SK-N-MC (cell line): ENCODE measurements around the gene ELMO1.

ENCODE experiments used
- DNase-seq: peaks from one replicate; pipeline ENCODE4 v3.0.0-alpha.2; 2011; ENCODE audit warnings: low read depth, low spot score
- H3K27ac ChIP-seq: fragments of 200-600 bp; sonication (generic); 2 replicates; pipeline ENCODE4 v1.5.1; 2016; ENCODE audit warnings: mixed run types
- H3K36me3 ChIP-seq: fragments of 200-600 bp; sonication (generic); 2 replicates; pipeline ENCODE4 v1.6.1; 2017; ENCODE audit warnings: antibody characterized with exemption, low read length, mixed read lengths; ENCODE audit not compliant: insufficient read depth
- H3K4me3 ChIP-seq: fragments of 200-600 bp; sonication (generic); 2 replicates; pipeline ENCODE4 v1.5.1; 2016
- H3K9ac ChIP-seq: fragments of 200-600 bp; sonication (generic); 2 replicates; pipeline ENCODE4 v1.8.0; 2017; ENCODE audit warnings: mixed run types, mixed read lengths; ENCODE audit not compliant: insufficient read length
- H3K9me3 ChIP-seq: fragments of 200-600 bp; sonication (generic); 2 replicates; pipeline ENCODE4 v1.6.1; 2017; ENCODE audit warnings: low read depth, mild to moderate bottlenecking, antibody characterized with exemption, low read length, moderate library complexity, mixed read lengths
- EZH2 ChIP-seq: fragments of 200-600 bp; sonication (generic); IDR thresholded peaks from one replicate; pipeline ENCODE4 v1.6.1; 2017; ENCODE audit warnings: antibody characterized with exemption
- FOXP2 ChIP-seq: optimal IDR thresholded peaks from 2 replicates; pipeline ENCODE3; 2011; ENCODE audit warnings: mild to moderate bottlenecking, moderate library complexity; ENCODE audit not compliant: insufficient read depth; ENCODE audit errors: extremely low read length, control extremely low read depth
- POLR2AphosphoS5 ChIP-seq: IDR thresholded peaks from 2 replicates; pipeline ENCODE4 v1.6.1; 2012; ENCODE audit warnings: mild to moderate bottlenecking, low read depth, low read length, borderline replicate concordance

ELMO1 gene

GRCh38 chr7:37193087-37193774 lies 255.4 kb downstream of the ELMO1 start:
- no peaks in the 10 kb centered on the region for H3K36me3 ChIP-seq
- H3K27ac ChIP-seq: no peak overlapping the region
- no peak for DNase-seq
- TF ChIP-seq POLR2AphosphoS5 (no peak), EZH2 (no peak), FOXP2 (no peak)
- no peak overlapping the region for H3K4me3 ChIP-seq
- no peak overlapping the region for H3K9ac ChIP-seq
- H3K9me3 ChIP-seq: no peaks in the 10 kb centered on the region

- no peak for DNase-seq
- H3K4me3 ChIP-seq: no peak overlapping the region
- no peaks in the 10 kb centered on the region for H3K36me3 ChIP-seq
- no peak for TF ChIP-seq POLR2AphosphoS5
- TF ChIP-seq FOXP2: no peak
- no peak for TF ChIP-seq EZH2
- H3K9ac ChIP-seq: no peak overlapping the region
- H3K9me3 ChIP-seq: no peaks in the 10 kb centered on the region
- H3K27ac ChIP-seq: no peak overlapping the region
Measured at GRCh38 chr7:37191797-37192196, 256.9 kb downstream of the ELMO1 start.

GRCh38 chr7:37187179-37187578 lies 261.5 kb downstream of the ELMO1 start:
- no peaks in the 10 kb centered on the region for H3K9me3 ChIP-seq
- no peak for DNase-seq
- no peak overlapping the region for H3K9ac ChIP-seq
- no peak overlapping the region for H3K4me3 ChIP-seq
- H3K27ac ChIP-seq: no peak overlapping the region
- no peaks in the 10 kb centered on the region for H3K36me3 ChIP-seq
- TF ChIP-seq FOXP2: no peak

GRCh38 chr7:37186753-37187152 lies 261.9 kb downstream of the ELMO1 start:
- Histone ChIP-seq H3K4me3 (no peak overlapping the region), H3K36me3 (no peaks in the 10 kb centered on the region), H3K27ac (no peak overlapping the region), H3K9ac (no peak overlapping the region), H3K9me3 (no peaks in the 10 kb centered on the region)
- no peak for TF ChIP-seq POLR2AphosphoS5
- no peak for TF ChIP-seq FOXP2
- TF ChIP-seq EZH2: no peak
- no peak for DNase-seq

- H3K4me3 ChIP-seq: no peak overlapping the region
- H3K9me3 ChIP-seq: no peaks in the 10 kb centered on the region
- no peak overlapping the region for H3K27ac ChIP-seq
- DNase-seq: no peak
- H3K9ac ChIP-seq: no peak overlapping the region
- H3K36me3 ChIP-seq: no peaks in the 10 kb centered on the region
- no peak for TF ChIP-seq POLR2AphosphoS5
- no peak for TF ChIP-seq FOXP2
- no peak for TF ChIP-seq EZH2
Measured at GRCh38 chr7:37181550-37181932, 267.1 kb downstream of the ELMO1 start.

GRCh38 chr7:37180828-37181549 lies 267.7 kb downstream of the ELMO1 start:
- DNase-seq: no peak
- TF ChIP-seq POLR2AphosphoS5 (no peak), FOXP2 (no peak), EZH2 (no peak)
- Histone ChIP-seq H3K27ac (no peak overlapping the region), H3K9me3 (no peaks in the 10 kb centered on the region), H3K36me3 (no peaks in the 10 kb centered on the region), H3K4me3 (no peak overlapping the region), H3K9ac (no peak overlapping the region)

- H3K36me3 ChIP-seq: no peaks in the 10 kb centered on the region
- H3K9me3 ChIP-seq: no peaks in the 10 kb centered on the region
- DNase-seq: no peak
- TF ChIP-seq EZH2 (no peak), FOXP2 (no peak), POLR2AphosphoS5 (no peak)
- no peak overlapping the region for H3K9ac ChIP-seq
- H3K4me3 ChIP-seq: no peak overlapping the region
- no peak overlapping the region for H3K27ac ChIP-seq
Measured at GRCh38 chr7:37176079-37176478, 272.6 kb downstream of the ELMO1 start.

- H3K27ac ChIP-seq: no peak overlapping the region
- H3K9me3 ChIP-seq: no peaks in the 10 kb centered on the region
- H3K9ac ChIP-seq: no peak overlapping the region
- H3K36me3 ChIP-seq: no peaks in the 10 kb centered on the region
- H3K4me3 ChIP-seq: no peak overlapping the region
- TF ChIP-seq POLR2AphosphoS5 (no peak), EZH2 (no peak), FOXP2 (no peak)
- DNase-seq: no peak
Measured at GRCh38 chr7:37174460-37174859, 274.2 kb downstream of the ELMO1 start.

- TF ChIP-seq FOXP2: no peak
- TF ChIP-seq EZH2: no peak
- DNase-seq: no peak
- no peak overlapping the region for H3K9ac ChIP-seq
- H3K4me3 ChIP-seq: no peak overlapping the region
- no peaks in the 10 kb centered on the region for H3K9me3 ChIP-seq
- no peak overlapping the region for H3K27ac ChIP-seq
- no peaks in the 10 kb centered on the region for H3K36me3 ChIP-seq
Measured at GRCh38 chr7:37173670-37174069, 275.0 kb downstream of the ELMO1 start.
